Peyer's patch (tissue), 4 donors: ENCODE measurements around the gene PDAP1.

Experiments
- CTCF ChIP-seq, 6 experiments: fragments of 450-650 bp in 4 of 6; fragments of 200-600 bp in 2 of 6; sonication (generic) in 1 of 6; IDR thresholded peaks; one replicate each; pipeline ENCODE4 v1.5.1; 2017 to 2019; ENCODE audit warnings: antibody characterized with exemption in 6 of 6, mild to moderate bottlenecking in 3 of 6, moderate library complexity in 1 of 6
- POLR2A ChIP-seq, 2 donors: fragments of 450-650 bp; IDR thresholded peaks; one replicate each; pipeline ENCODE4 v1.5.1; 2017; ENCODE audit warnings: antibody characterized with exemption in 2 of 2, mild to moderate bottlenecking in 2 of 2, moderate library complexity in 2 of 2

- TF ChIP-seq POLR2A (IDR thresholded peaks at IDR 0.05) (no peak), CTCF (IDR thresholded peaks at IDR 0.05) (no peak)
Observed at GRCh38 chr7:99397297-99397983, 11.0 kb downstream of the PDAP1 start.
